Nasal cavity respiratory epithelium epithelial cell of viscerocranial mucosa (primary cell): Measurements from ENCODE around the gene NOX3. TPM values are rescaled to one million over a fixed set of nuclear protein-coding genes. Genes with fewer than 3 reads are reported as not detected.

Source experiments
- total RNA-seq: library from RNA; depleted of rRNA; stranded (reverse); fragments of >200 nt; gene quantifications from 2 replicates; pipeline ENCODE4 v1.2.3, GENCODE V29; 2014

The NOX3 gene
- not detected in 2 replicates for total RNA-seq

DNA sequence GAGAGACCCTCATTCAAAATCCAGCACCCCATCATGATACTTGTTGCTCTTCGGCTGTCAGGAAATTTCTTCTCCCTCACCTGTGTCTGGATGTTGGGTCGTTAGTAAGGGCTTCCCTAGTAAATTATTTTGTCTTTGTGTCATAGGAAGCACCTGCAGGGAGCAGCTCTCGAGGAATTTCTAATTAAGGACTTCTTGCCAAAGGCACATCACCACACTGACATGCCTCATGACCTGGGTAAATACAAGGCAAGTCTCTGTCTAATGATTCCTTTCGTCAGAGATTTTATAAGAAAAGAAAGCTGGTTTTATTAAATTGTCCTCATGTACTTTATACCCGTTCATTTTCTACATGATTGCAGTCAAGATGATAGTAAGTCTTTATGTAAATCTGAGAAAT is at the start of gene NOX3:
NOX3 (minus strand) TSS at position 74 of the 400 bp plus-strand sequence; CDS start at position 35, 39 bp downstream.

Other genes with a start within 250 kb of the NOX3 start
- gene CLDN20, start 191.8 kb downstream of the NOX3 start, total RNA-seq, result not detected in 2 replicates
- 17.4 and 26.1 TPM in 2 replicates for gene TFB1M, start 141.4 kb downstream of the NOX3 start, total RNA-seq